Gastrocnemius medialis (tissue), 4 donors: ENCODE measurements around the gene MRNIP. TPM values are rescaled to one million over a fixed set of nuclear protein-coding genes. Genes with fewer than 3 reads are reported as not detected.

ENCODE experiments used
- ATAC-seq, 2 donors: fragments of 150-250 bp; one replicate each; pipeline ENCODE4 v1.9.1; 2016
- DNase-seq, 2 donors: peaks; one replicate each; pipeline ENCODE4 v3.0.0-alpha.2; 2019
- H3K27ac ChIP-seq, 4 donors: fragments of 200-600 bp; sonication (generic); 1 replicate in 1 of 4; 2 replicates in 3 of 4; pipeline ENCODE4 v1.5.1; 2016 to 2018; ENCODE audit warnings: mild to moderate bottlenecking in 2 of 4, moderate library complexity in 1 of 4
- H3K27me3 ChIP-seq, 3 donors: fragments of 200-600 bp; sonication (generic) in 2 of 3; 1 replicate in 1 of 3; 2 replicates in 2 of 3; pipeline versions ENCODE4 v1.5.1 to v1.6.0; 2016 to 2019; ENCODE audit warnings: mild to moderate bottlenecking in 1 of 3, moderate library complexity in 1 of 3
- H3K36me3 ChIP-seq, 2 donors: fragments of 200-600 bp; sonication (generic) in 1 of 2; one replicate each; pipeline ENCODE4 v1.5.1; 2017 to 2018
- H3K4me1 ChIP-seq, 2 donors: fragments of 200-600 bp; sonication (generic) in 1 of 2; one replicate each; pipeline ENCODE4 v1.5.1; 2016 to 2017; ENCODE audit warnings: mild to moderate bottlenecking in 2 of 2
- H3K4me3 ChIP-seq, 4 donors: fragments of 200-600 bp; sonication (generic) in 3 of 4; 1 replicate in 1 of 4; 2 replicates in 3 of 4; pipeline ENCODE4 v1.5.1; 2016 to 2019; ENCODE audit warnings: mild to moderate bottlenecking in 2 of 4
- H3K9me3 ChIP-seq, 3 donors: fragments of 200-600 bp; sonication (generic) in 2 of 3; 1 replicate in 1 of 3; 2 replicates in 2 of 3; pipeline ENCODE4 v1.5.1; 2016 to 2019
- CTCF ChIP-seq, 5 experiments: fragments of 450-650 bp in 3 of 5; fragments of 200-600 bp in 2 of 5; sonication (generic) in 2 of 5; IDR thresholded peaks in 4 of 5; conservative IDR thresholded peaks in 1 of 5; 1 replicate in 4 of 5; 2 replicates in 1 of 5; pipeline ENCODE4 v1.5.1; 2016 to 2019; ENCODE audit warnings: antibody characterized with exemption in 5 of 5, mild to moderate bottlenecking in 3 of 5, moderate library complexity in 3 of 5
- POLR2A ChIP-seq, 2 donors: fragments of 450-650 bp; IDR thresholded peaks; one replicate each; pipeline ENCODE4 v1.6.1; 2017; ENCODE audit warnings: antibody characterized with exemption in 2 of 2, mild to moderate bottlenecking in 2 of 2, moderate library complexity in 2 of 2
- in situ Hi-C, 4 donors: fragments of 200-750 bp; cut with MboI; loops; one replicate each; pipeline versions ENCODE4 v1.15.0 to v1.8.0; 2017; ENCODE audit warnings: low sequenced_read_pairs in 4 of 4
- intact Hi-C: fragments of 100-400 bp; cut with DNase I; formaldehyde crosslinking; loops from one replicate; pipeline ENCODE4 v1.15.1; 2023; ENCODE audit warnings: low total_unique reads
- total RNA-seq, 4 donors: library from RNA; depleted of rRNA; stranded (reverse); fragments of >200 nt; gene quantifications; one replicate each; pipeline versions ENCODE4 v1.1.0 to v1.2.3, GENCODE V29; 2016

The MRNIP gene
- total RNA-seq, 4 donors from 2014 or later = 2.9 to 16.1 (median 8.3) TPM

- no peak overlapping the region for H3K4me3 ChIP-seq
- no peak for TF ChIP-seq CTCF (IDR thresholded peaks at IDR 0.05 in 4 of 5, conservative IDR thresholded peaks at IDR 0.05 in 1 of 5)
- TF ChIP-seq POLR2A (IDR thresholded peaks at IDR 0.05) = no peak
- H3K27me3 ChIP-seq = no peaks in the 10 kb centered on the region
- in situ Hi-C loops (loop anchor here in 1 of 4 donors (25.0 kb wide), 1 partner anchor 91 kb away; no protein-coding TSS in a partner anchor), intact Hi-C loops (no loop called here)
- DNase-seq (no peak), ATAC-seq (no peak)
- no peak overlapping the region for H3K27ac ChIP-seq
- H3K36me3 ChIP-seq = peaks cover 0 to 52% of the 10 kb centered on the region in 2 donors
- H3K4me1 ChIP-seq = peaks cover 0 to 6% of the 10 kb centered on the region in 2 donors
- H3K9me3 ChIP-seq = no peaks in the 10 kb centered on the region
Observed at GRCh38 chr5:179852993-179853547, 5.5 kb downstream of the MRNIP start.

GRCh38 chr5:179841621-179842020, 17.0 kb downstream of the MRNIP start:
- DNase-seq (no peak), ATAC-seq (no peak)
- intact Hi-C loops = loop anchor here (2.0 kb wide), 1 partner anchor 23 kb away; no protein-coding TSS in a partner anchor
- in situ Hi-C loops = no loop called here
- Histone ChIP-seq H3K9me3 (no peaks in the 10 kb centered on the region), H3K27me3 (no peaks in the 10 kb centered on the region), H3K36me3 (peaks cover 0 to 27% of the 10 kb centered on the region in 2 donors), H3K4me3 (no peak overlapping the region), H3K27ac (peak overlapping the region; percentile 87 to 92 (median 88)), H3K4me1 (peaks cover 20 to 36% of the 10 kb centered on the region in 2 donors)
- TF ChIP-seq POLR2A (IDR thresholded peaks at IDR 0.05) (no peak), CTCF (IDR thresholded peaks at IDR 0.05 in 4 of 5, conservative IDR thresholded peaks at IDR 0.05 in 1 of 5) (no peak)

GRCh38 chr5:179840766-179841165, 17.9 kb downstream of the MRNIP start:
- Histone ChIP-seq H3K9me3 (no peaks in the 10 kb centered on the region), H3K4me3 (no peak overlapping the region), H3K4me1 (peaks cover 28 to 43% of the 10 kb centered on the region in 2 donors), H3K36me3 (peaks cover 0 to 28% of the 10 kb centered on the region in 2 donors), H3K27me3 (no peaks in the 10 kb centered on the region), H3K27ac (peak overlapping the region; percentile 87 to 92 (median 88))
- TF ChIP-seq CTCF (IDR thresholded peaks at IDR 0.05 in 4 of 5, conservative IDR thresholded peaks at IDR 0.05 in 1 of 5) (no peak), POLR2A (IDR thresholded peaks at IDR 0.05) (peak in 1 of 2 donors; percentile 28)
- DNase-seq (peak in 1 of 2 donors; percentile 75), ATAC-seq (peak; percentile 11 to 38)
- in situ Hi-C loops (no loop called here), intact Hi-C loops (loop anchor here (1.0 to 2.0 kb wide), 2 partner anchors 18 to 22 kb away; partner anchors contain the start of gene MRNIP)

GRCh38 chr5:179840321-179840720, 18.3 kb downstream of the MRNIP start:
- H3K36me3 ChIP-seq = peaks cover 0 to 32% of the 10 kb centered on the region in 2 donors

More at GRCh38 chr5:179840321-179840720, 18.3 kb downstream of the MRNIP start:
- peak overlapping the region; percentile 87 to 92 (median 88) for H3K27ac ChIP-seq
- H3K9me3 ChIP-seq = no peaks in the 10 kb centered on the region
- intact Hi-C loops = loop anchor here (1.0 to 2.0 kb wide), 2 partner anchors 18 to 22 kb away; partner anchors contain the start of gene MRNIP
- in situ Hi-C loops = no loop called here
- ATAC-seq = peak; percentile 3 to 6
- H3K4me3 ChIP-seq = no peak overlapping the region
- no peak for TF ChIP-seq POLR2A (IDR thresholded peaks at IDR 0.05)
- no peak for TF ChIP-seq CTCF (IDR thresholded peaks at IDR 0.05 in 4 of 5, conservative IDR thresholded peaks at IDR 0.05 in 1 of 5)
- H3K27me3 ChIP-seq = no peaks in the 10 kb centered on the region
- H3K4me1 ChIP-seq = peaks cover 30 to 43% of the 10 kb centered on the region in 2 donors
- DNase-seq = peak in 1 of 2 donors; percentile 25
